Mammary epithelial cell (primary cell): ENCODE measurements around the gene IL12B.

Experiments used
- EZH2 ChIP-seq: IDR thresholded peaks from 2 replicates; pipeline ENCODE4 v1.6.1; 2012; ENCODE audit warnings: low read length, inconsistent platforms, borderline replicate concordance
- TF ChIP-seq, protein P1 (sequence below), 2 donors: IDR thresholded peaks in 1 of 2; conservative IDR thresholded peaks in 1 of 2; 2 replicates each; pipeline ENCODE4 v1.5.1; 2011 to 2012; ENCODE audit warnings: inconsistent platforms in 2 of 2, low read length in 2 of 2, mild to moderate bottlenecking in 2 of 2, control low read depth in 1 of 2, low read depth in 1 of 2; ENCODE audit not compliant: insufficient read depth in 1 of 2; ENCODE audit errors: extremely low read depth in 1 of 2

GRCh38 chr5:159341145-159341544 is 10.9 kb upstream of the IL12B start:
- TF ChIP-seq EZH2: no peak
- TF ChIP-seq, protein P1, sequence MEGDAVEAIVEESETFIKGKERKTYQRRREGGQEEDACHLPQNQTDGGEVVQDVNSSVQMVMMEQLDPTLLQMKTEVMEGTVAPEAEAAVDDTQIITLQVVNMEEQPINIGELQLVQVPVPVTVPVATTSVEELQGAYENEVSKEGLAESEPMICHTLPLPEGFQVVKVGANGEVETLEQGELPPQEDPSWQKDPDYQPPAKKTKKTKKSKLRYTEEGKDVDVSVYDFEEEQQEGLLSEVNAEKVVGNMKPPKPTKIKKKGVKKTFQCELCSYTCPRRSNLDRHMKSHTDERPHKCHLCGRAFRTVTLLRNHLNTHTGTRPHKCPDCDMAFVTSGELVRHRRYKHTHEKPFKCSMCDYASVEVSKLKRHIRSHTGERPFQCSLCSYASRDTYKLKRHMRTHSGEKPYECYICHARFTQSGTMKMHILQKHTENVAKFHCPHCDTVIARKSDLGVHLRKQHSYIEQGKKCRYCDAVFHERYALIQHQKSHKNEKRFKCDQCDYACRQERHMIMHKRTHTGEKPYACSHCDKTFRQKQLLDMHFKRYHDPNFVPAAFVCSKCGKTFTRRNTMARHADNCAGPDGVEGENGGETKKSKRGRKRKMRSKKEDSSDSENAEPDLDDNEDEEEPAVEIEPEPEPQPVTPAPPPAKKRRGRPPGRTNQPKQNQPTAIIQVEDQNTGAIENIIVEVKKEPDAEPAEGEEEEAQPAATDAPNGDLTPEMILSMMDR (conservative IDR thresholded peaks at IDR 0.05 in 1 of 2, IDR thresholded peaks at IDR 0.05 in 1 of 2; ENCODE audit: extremely low read depth in 1 of 2, insufficient read depth in 1 of 2, low read depth in 1 of 2, low read length in 2 of 2): no peak
